GM12864 (cell line): ENCODE measurements around the gene MAST4.

Source experiments
- DNase-seq: peaks from one replicate; pipeline ENCODE4 v3.0.0-alpha.2; 2011; ENCODE audit warnings: low read depth
- H3K4me3 ChIP-seq: 2 replicates; pipeline ENCODE4 v1.5.1; 2011; ENCODE audit warnings: mild to moderate bottlenecking, low read depth, low read length, control low read depth
- CTCF ChIP-seq: IDR thresholded peaks from 2 replicates; pipeline ENCODE4 v1.5.1; 2011; ENCODE audit warnings: low read depth, mild to moderate bottlenecking, moderate library complexity, low read length, control low read depth, inconsistent platforms; ENCODE audit errors: missing control alignments

MAST4 gene

GRCh38 chr5:67050125-67050524 is 453.9 kb downstream of the MAST4 start:
- DNase-seq, result no peak
- H3K4me3 ChIP-seq, result no peak overlapping the region
- TF ChIP-seq CTCF, result no peak

GRCh38 chr5:67050635-67051034 is 454.4 kb downstream of the MAST4 start:
- no peak overlapping the region for H3K4me3 ChIP-seq
- no peak for TF ChIP-seq CTCF
- no peak for DNase-seq

GRCh38 chr5:67051164-67051563 is 455.0 kb downstream of the MAST4 start:
- no peak for TF ChIP-seq CTCF
- no peak for DNase-seq
- no peak overlapping the region for H3K4me3 ChIP-seq

GRCh38 chr5:67052034-67052433 is 455.8 kb downstream of the MAST4 start:
- no peak for TF ChIP-seq CTCF
- H3K4me3 ChIP-seq, result no peak overlapping the region
- DNase-seq, result no peak

- DNase-seq, result no peak
- no peak for TF ChIP-seq CTCF
These were observed 457.0 kb downstream of the MAST4 start for GRCh38 chr5:67053229-67053628.

GRCh38 chr5:67058998-67059743 is 463.0 kb downstream of the MAST4 start:
- no peak for TF ChIP-seq CTCF
- H3K4me3 ChIP-seq, result no peak overlapping the region

More at GRCh38 chr5:67053229-67053628, 457.0 kb downstream of the MAST4 start:
- H3K4me3 ChIP-seq, result no peak overlapping the region

More at GRCh38 chr5:67058998-67059743, 463.0 kb downstream of the MAST4 start:
- DNase-seq, result no peak
